HCT116 (cell line): Measurements from ENCODE around the gene AOAH. TPM values are rescaled to one million over a fixed set of nuclear protein-coding genes. Genes with fewer than 3 reads are reported as not detected.

Source experiments
- ATAC-seq: fragments of 200-7000 bp; cut with Tn5 transposase; 2 replicates; pipeline ENCODE4 v1.9.1; 2020; ENCODE audit warnings: mild to moderate bottlenecking, moderate library complexity
- BruUV-seq: library from RNA; stranded (reverse); fragments of 400-500 nt; replicated peaks from 2 replicates; lab custom pipeline; 2021; lab: Mats Ljungman, UMichigan
- CTCF ChIA-PET: fragments of 300-600 bp; sonication (Branson Sonifier 250); formaldehyde crosslinking; loops from one replicate; lab custom pipeline; 2021; ENCODE audit warnings: antibody characterized with exemption; lab: Charles Lee
- POLR2A ChIA-PET: fragments of 300-600, 350-600 bp; sonication (Branson Sonifier 250); formaldehyde crosslinking; loops from one replicate; lab custom pipeline; 2021; ENCODE audit warnings: antibody characterized with exemption; lab: Charles Lee
- RAD21 ChIA-PET, 2 experiments: fragments of 300-600 bp; sonication (Branson Sonifier 250); formaldehyde crosslinking; loops; one replicate each; lab custom pipeline; 2023; ENCODE audit warnings: low total read pairs in 2 of 2; ENCODE audit not compliant: uncharacterized antibody in 2 of 2, unreplicated experiment in 2 of 2, low non-redundant PET in 1 of 2; lab: Charles Lee
- DNase-seq: peaks from one replicate; pipeline ENCODE4 v3.0.0-alpha.2; 2010; ENCODE audit warnings: low read depth, low spot score
- H2AFZ ChIP-seq: fragments of 200-600 bp; shearing (Covaris generic), sonication (generic); 2 replicates; pipeline ENCODE4 v1.6.1; 2017; ENCODE audit warnings: low read depth, mixed run types, mixed read lengths, antibody characterized with exemption, low read length; ENCODE audit not compliant: poor library complexity, severe bottlenecking
- H3K27ac ChIP-seq: 2 replicates; pipeline ENCODE4 v1.5.1; 2012; ENCODE audit warnings: low read depth, low read length
- H3K27me3 ChIP-seq: fragments of 200-600 bp; sonication (generic); 2 replicates; pipeline ENCODE4 v1.6.1; 2016; ENCODE audit warnings: mixed run types, low read length, mixed read lengths; ENCODE audit not compliant: insufficient read depth
- H3K36me3 ChIP-seq, 2 experiments: fragments of 200-500 bp in 1 of 2; fragments of 200-600 bp in 1 of 2; sonication (Bioruptor generic) in 1 of 2; sonication (generic) in 1 of 2; 2 replicates each; pipeline versions ENCODE4 v1.5.1 to v1.6.1; 2014 to 2016; ENCODE audit warnings: low read length in 2 of 2, inconsistent platforms in 1 of 2, mixed read lengths in 1 of 2, mixed run types in 1 of 2; ENCODE audit not compliant: insufficient read depth in 2 of 2, control insufficient read depth in 1 of 2
- H3K4me1 ChIP-seq, 2 experiments: fragments of 200-600 bp in 1 of 2; sonication (generic) in 1 of 2; 2 replicates each; pipeline versions ENCODE4 v1.5.1 to v1.6.1; 2012 to 2017; ENCODE audit warnings: low read length in 2 of 2, inconsistent platforms in 1 of 2, mild to moderate bottlenecking in 1 of 2, mixed read lengths in 1 of 2, mixed run types in 1 of 2, moderate library complexity in 1 of 2; ENCODE audit not compliant: insufficient read depth in 2 of 2, control insufficient read depth in 1 of 2
- H3K4me2 ChIP-seq: fragments of 200-600 bp; sonication (generic); 2 replicates; pipeline ENCODE4 v1.6.1; 2017; ENCODE audit warnings: mixed run types, low read length, mixed read lengths
- H3K4me3 ChIP-seq, 2 experiments: fragments of 200-600 bp in 1 of 2; sonication (generic) in 1 of 2; replicated peaks in 1 of 2; 2 replicates each; pipeline ENCODE4 v1.5.1; 2011 to 2016; ENCODE audit warnings: low read length in 2 of 2, control low read depth in 1 of 2, low read depth in 1 of 2, mild to moderate bottlenecking in 1 of 2, mixed read lengths in 1 of 2, mixed run types in 1 of 2
- H3K79me2 ChIP-seq: fragments of 200-600 bp; sonication (generic); 2 replicates; pipeline ENCODE4 v1.6.1; 2017; ENCODE audit warnings: mild to moderate bottlenecking, mixed run types, low read length, moderate library complexity, mixed read lengths; ENCODE audit not compliant: insufficient read depth
- H3K9ac ChIP-seq: fragments of 200-600 bp; sonication (generic); 2 replicates; pipeline ENCODE4 v1.6.1; 2016; ENCODE audit warnings: low read length, mixed read lengths
- H3K9me2 ChIP-seq: fragments of 200-600 bp; sonication (generic), shearing (Covaris generic); 2 replicates; pipeline ENCODE4 v1.6.1; 2017; ENCODE audit warnings: mixed run types, mild to moderate bottlenecking, moderate library complexity; ENCODE audit not compliant: insufficient read depth
- H3K9me3 ChIP-seq, 2 experiments: fragments of 200-500 bp in 1 of 2; fragments of 200-600 bp in 1 of 2; sonication (Bioruptor generic) in 1 of 2; sonication (generic) in 1 of 2; 2 replicates each; pipeline ENCODE4 v1.6.1; 2014 to 2017; ENCODE audit warnings: low read length in 2 of 2, mixed read lengths in 2 of 2, inconsistent platforms in 1 of 2, low read depth in 1 of 2, mild to moderate bottlenecking in 1 of 2, mixed run types in 1 of 2, moderate library complexity in 1 of 2; ENCODE audit not compliant: control insufficient read depth in 1 of 2, insufficient read depth in 1 of 2
- H4K20me1 ChIP-seq: fragments of 200-600 bp; sonication (generic), shearing (Covaris generic); 2 replicates; pipeline ENCODE4 v1.6.1; 2017; ENCODE audit warnings: mixed run types, mild to moderate bottlenecking, moderate library complexity; ENCODE audit not compliant: insufficient read depth
- CBX3 ChIP-seq: IDR thresholded peaks from 2 replicates; pipeline ENCODE4 v1.6.1; 2012; ENCODE audit warnings: low read depth
- ELF1 ChIP-seq: IDR thresholded peaks from 2 replicates; pipeline ENCODE4 v1.6.1; 2012; ENCODE audit warnings: low read depth, borderline replicate concordance
- EZH2 ChIP-seq: fragments of 200-600 bp; sonication (generic); IDR thresholded peaks from 2 replicates; pipeline ENCODE4 v1.6.1; 2017; ENCODE audit warnings: antibody characterized with exemption, mixed run types
- EZH2phosphoT487 ChIP-seq: fragments of 200-600 bp; IDR thresholded peaks from 2 replicates; pipeline ENCODE4 v1.6.1; 2018; ENCODE audit warnings: antibody characterized with exemption, borderline replicate concordance
- FOSL1 ChIP-seq: IDR thresholded peaks from 2 replicates; pipeline ENCODE4 v1.6.1; 2012; ENCODE audit warnings: low read depth
- POLR2AphosphoS5 ChIP-seq: IDR thresholded peaks from 2 replicates; pipeline ENCODE4 v1.6.1; 2011; ENCODE audit warnings: mild to moderate bottlenecking, low read depth, low read length, moderate library complexity
- SIN3A ChIP-seq: IDR thresholded peaks from 2 replicates; pipeline ENCODE4 v1.6.1; 2012; ENCODE audit warnings: low read depth
- SP1 ChIP-seq: IDR thresholded peaks from 2 replicates; pipeline ENCODE4 v1.6.1; 2012; ENCODE audit warnings: low read depth
- SRF ChIP-seq: IDR thresholded peaks from 2 replicates; pipeline ENCODE4 v1.6.1; 2012; ENCODE audit warnings: low read depth
- ZFX ChIP-seq: fragments of 450-650 bp; IDR thresholded peaks from 2 replicates; pipeline ENCODE4 v1.6.1; 2017
- intact Hi-C: fragments of 100-400 bp; cut with micrococcal nuclease; formaldehyde crosslinking; loops from 2 replicates; pipeline ENCODE4 v1.10.0; 2022
- total RNA-seq: library from RNA; stranded (reverse); gene quantifications from one replicate; pipeline ENCODE4 v1.2.1, GENCODE V29; 2021; ENCODE audit not compliant: unreplicated experiment
- TF ChIP-seq, protein P1 (sequence below): IDR thresholded peaks from 2 replicates; pipeline ENCODE4 v1.6.1; 2011; ENCODE audit warnings: mild to moderate bottlenecking, low read length, moderate library complexity; ENCODE audit not compliant: insufficient replicate concordance; ENCODE audit errors: extremely low read depth
- TF ChIP-seq, protein P2 (sequence below): IDR thresholded peaks from 2 replicates; pipeline ENCODE4 v1.6.1; 2012

AOAH gene
- total RNA-seq, 1 experiment from 2014 or later, result 1.1 TPM

DNA sequence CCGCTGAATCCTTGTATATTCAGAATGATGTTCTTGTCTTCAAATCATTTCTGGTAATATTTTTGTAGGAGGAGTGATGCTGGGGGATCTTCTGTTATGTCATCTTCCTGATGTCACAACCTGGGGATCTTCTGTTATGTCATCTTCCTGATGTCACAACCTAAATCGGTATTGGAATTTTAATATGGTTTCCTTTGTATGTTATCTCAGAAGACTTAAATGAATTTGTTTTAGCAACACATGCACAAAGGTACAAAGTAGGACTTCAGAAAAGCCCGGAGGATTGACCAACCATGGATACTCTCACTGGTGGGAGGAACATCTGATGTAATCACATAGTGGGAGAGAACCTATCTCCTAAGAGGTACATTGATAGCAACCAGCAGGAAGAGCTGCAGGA lies 9.1 kb upstream of the AOAH start (continued):
- TF ChIP-seq EZH2phosphoT487 (no peak), SP1 (no peak), POLR2AphosphoS5 (no peak), CBX3 (no peak)
- TF ChIP-seq, protein P1, sequence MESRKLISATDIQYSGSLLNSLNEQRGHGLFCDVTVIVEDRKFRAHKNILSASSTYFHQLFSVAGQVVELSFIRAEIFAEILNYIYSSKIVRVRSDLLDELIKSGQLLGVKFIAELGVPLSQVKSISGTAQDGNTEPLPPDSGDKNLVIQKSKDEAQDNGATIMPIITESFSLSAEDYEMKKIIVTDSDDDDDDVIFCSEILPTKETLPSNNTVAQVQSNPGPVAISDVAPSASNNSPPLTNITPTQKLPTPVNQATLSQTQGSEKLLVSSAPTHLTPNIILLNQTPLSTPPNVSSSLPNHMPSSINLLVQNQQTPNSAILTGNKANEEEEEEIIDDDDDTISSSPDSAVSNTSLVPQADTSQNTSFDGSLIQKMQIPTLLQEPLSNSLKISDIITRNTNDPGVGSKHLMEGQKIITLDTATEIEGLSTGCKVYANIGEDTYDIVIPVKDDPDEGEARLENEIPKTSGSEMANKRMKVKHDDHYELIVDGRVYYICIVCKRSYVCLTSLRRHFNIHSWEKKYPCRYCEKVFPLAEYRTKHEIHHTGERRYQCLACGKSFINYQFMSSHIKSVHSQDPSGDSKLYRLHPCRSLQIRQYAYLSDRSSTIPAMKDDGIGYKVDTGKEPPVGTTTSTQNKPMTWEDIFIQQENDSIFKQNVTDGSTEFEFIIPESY, result no peak

DNA sequence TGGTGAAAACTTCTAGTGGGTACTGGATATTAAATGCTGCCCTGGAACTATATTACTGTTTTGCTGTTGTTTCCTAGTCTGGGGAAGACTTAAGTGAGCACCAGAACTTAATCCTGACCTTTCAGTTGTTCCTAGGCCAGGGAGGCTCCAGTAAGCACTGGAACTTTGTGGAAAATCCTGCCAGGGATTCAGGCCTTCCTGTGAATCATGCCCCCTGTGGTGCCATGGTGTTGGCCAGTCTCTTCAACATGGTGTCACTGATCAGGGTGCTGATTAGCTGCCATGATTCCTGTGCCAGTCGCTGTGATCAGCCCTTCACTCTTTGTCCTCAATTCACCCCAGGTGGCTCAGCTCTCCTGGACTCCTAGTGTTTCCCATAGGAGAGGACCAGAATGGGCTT lies 8.5 kb upstream of the AOAH start:
- intact Hi-C loops, result no loop called here
- Histone ChIP-seq H3K9me2 (no peaks in the 10 kb centered on the region), H3K79me2 (no peaks in the 10 kb centered on the region), H3K4me1 (no peaks in the 10 kb centered on the region), H3K27ac (no peak overlapping the region), H3K4me3 (no peak overlapping the region), H3K4me2 (no peak overlapping the region), H3K9me3 (no peaks in the 10 kb centered on the region), H3K27me3 (no peaks in the 10 kb centered on the region; the same call in 1 of the 2 replicates), H2AFZ (no peak overlapping the region), H3K9ac (no peak overlapping the region), H4K20me1 (no peaks in the 10 kb centered on the region), H3K36me3 (no peaks in the 10 kb centered on the region)
- no peak for ATAC-seq
- BruUV-seq, result no TSS peak
- ChIA-PET POLR2A (no interaction called here), RAD21 (no interaction called here), CTCF (no interaction called here)
- DNase-seq, result no peak
- TF ChIP-seq EZH2phosphoT487, result no peak
- no peak for TF ChIP-seq ZFX
- TF ChIP-seq FOSL1, result no peak
- no peak for TF ChIP-seq SRF
- no peak for TF ChIP-seq ELF1
- TF ChIP-seq, protein P2, sequence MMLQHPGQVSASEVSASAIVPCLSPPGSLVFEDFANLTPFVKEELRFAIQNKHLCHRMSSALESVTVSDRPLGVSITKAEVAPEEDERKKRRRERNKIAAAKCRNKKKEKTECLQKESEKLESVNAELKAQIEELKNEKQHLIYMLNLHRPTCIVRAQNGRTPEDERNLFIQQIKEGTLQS, result no peak
- no peak for TF ChIP-seq SIN3A
- TF ChIP-seq EZH2, result no peak
